Activated CD4-positive, alpha-beta memory T cell treated with anti-CD3 and anti-CD28 coated beads, Interleukin-2, amount 10 ng/mL, durations not matched to agents 7 days and 5 days (primary cell): ENCODE data around the gene KDSR. TPM values are rescaled to one million over a fixed set of nuclear protein-coding genes. Genes with fewer than 3 reads are reported as not detected.
A peak's percentile ranks its signal among the peaks of the same experiment; 100 is the strongest.

Source experiments
- CTCF ChIA-PET: fragments of 350-600 bp; sonication (Branson Sonifier 250); formaldehyde crosslinking; loops from one replicate; lab custom pipeline; 2021; ENCODE audit warnings: antibody characterized with exemption, inconsistent platforms; lab: Charles Lee
- POLR2A ChIA-PET: fragments of 350-600 bp; sonication (Branson Sonifier 250); formaldehyde crosslinking; loops from one replicate; lab custom pipeline; 2021; ENCODE audit warnings: antibody characterized with exemption; lab: Charles Lee
- DNase-seq: peaks from one replicate; pipeline ENCODE4 v3.0.0-alpha.2; 2020
- H3K27ac Mint-ChIP-seq: one replicate; pipeline ENCODE4 v1.8.0; 2021; ENCODE audit warnings: mild to moderate bottlenecking, mixed read lengths
- H3K27me3 Mint-ChIP-seq: one replicate; pipeline ENCODE4 v1.8.0; 2021; ENCODE audit warnings: mixed read lengths
- H3K36me3 Mint-ChIP-seq: one replicate; pipeline ENCODE4 v1.8.0; 2021; ENCODE audit warnings: low read depth, mixed read lengths
- H3K4me1 Mint-ChIP-seq: one replicate; pipeline ENCODE4 v1.8.0; 2021; ENCODE audit warnings: mixed read lengths
- H3K4me3 Mint-ChIP-seq: one replicate; pipeline ENCODE4 v1.8.0; 2021; ENCODE audit warnings: mild to moderate bottlenecking, mixed read lengths
- H3K9me3 Mint-ChIP-seq: one replicate; pipeline ENCODE4 v1.8.0; 2021; ENCODE audit warnings: mixed read lengths
- total RNA-seq, 2 experiments: library from RNA; stranded (reverse); gene quantifications; one replicate each; pipeline ENCODE4 v1.2.3, GENCODE V29; 2021

KDSR gene
- total RNA-seq, 2 experiments from 2014 or later = 60.9 to 66.4 TPM

GRCh38 chr18:63387861-63388260, 20.9 kb upstream of the KDSR start:
- ChIA-PET CTCF (no interaction called here), POLR2A (no interaction called here)
- Mint-ChIP-seq H3K4me3 (no peak overlapping the region), H3K27me3 (no peaks in the 10 kb centered on the region), H3K36me3 (peaks cover 45% of the 10 kb centered on the region), H3K9me3 (no peaks in the 10 kb centered on the region), H3K27ac (no peak overlapping the region), H3K4me1 (no peaks in the 10 kb centered on the region)
- DNase-seq = no peak

- no peaks in the 10 kb centered on the region for H3K9me3 Mint-ChIP-seq
- DNase-seq = no peak
- H3K4me1 Mint-ChIP-seq = peaks cover 19% of the 10 kb centered on the region
- H3K36me3 Mint-ChIP-seq = peaks cover 26% of the 10 kb centered on the region
- CTCF ChIA-PET = no interaction called here
- H3K4me3 Mint-ChIP-seq = no peak overlapping the region
- H3K27me3 Mint-ChIP-seq = no peaks in the 10 kb centered on the region
- POLR2A ChIA-PET = interaction anchor here (1.0 to 1.8 kb wide), 4 partner anchors 12 to 28 kb away, joined by 3 to 7 read pairs (median 4); partner anchors contain the start of gene KDSR
- H3K27ac Mint-ChIP-seq = no peak overlapping the region
Observed at GRCh38 chr18:63382843-63383242, 15.8 kb upstream of the KDSR start.

DNA sequence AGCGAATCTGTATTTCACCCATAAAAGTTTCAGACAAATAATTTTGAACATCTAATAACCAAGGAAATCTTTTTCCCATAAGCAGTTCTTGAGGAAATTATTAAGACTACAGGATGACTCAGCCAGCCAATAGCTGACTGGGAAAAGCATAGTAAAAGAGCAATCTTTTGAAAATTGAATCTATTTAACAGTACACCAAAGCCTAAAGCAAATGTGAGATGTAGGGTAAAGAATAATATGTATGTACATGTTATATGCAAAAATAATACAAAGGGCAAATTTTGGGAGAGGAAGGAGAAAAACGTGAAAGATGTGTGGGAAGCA, 12.6 kb upstream of the KDSR start:
- Mint-ChIP-seq H3K27me3 (no peaks in the 10 kb centered on the region), H3K4me3 (no peak overlapping the region), H3K9me3 (no peaks in the 10 kb centered on the region), H3K36me3 (peaks cover 9% of the 10 kb centered on the region), H3K4me1 (peaks cover 28% of the 10 kb centered on the region), H3K27ac (no peak overlapping the region)
- CTCF ChIA-PET = no interaction called here
- no peak for DNase-seq
- POLR2A ChIA-PET = no interaction called here

DNA sequence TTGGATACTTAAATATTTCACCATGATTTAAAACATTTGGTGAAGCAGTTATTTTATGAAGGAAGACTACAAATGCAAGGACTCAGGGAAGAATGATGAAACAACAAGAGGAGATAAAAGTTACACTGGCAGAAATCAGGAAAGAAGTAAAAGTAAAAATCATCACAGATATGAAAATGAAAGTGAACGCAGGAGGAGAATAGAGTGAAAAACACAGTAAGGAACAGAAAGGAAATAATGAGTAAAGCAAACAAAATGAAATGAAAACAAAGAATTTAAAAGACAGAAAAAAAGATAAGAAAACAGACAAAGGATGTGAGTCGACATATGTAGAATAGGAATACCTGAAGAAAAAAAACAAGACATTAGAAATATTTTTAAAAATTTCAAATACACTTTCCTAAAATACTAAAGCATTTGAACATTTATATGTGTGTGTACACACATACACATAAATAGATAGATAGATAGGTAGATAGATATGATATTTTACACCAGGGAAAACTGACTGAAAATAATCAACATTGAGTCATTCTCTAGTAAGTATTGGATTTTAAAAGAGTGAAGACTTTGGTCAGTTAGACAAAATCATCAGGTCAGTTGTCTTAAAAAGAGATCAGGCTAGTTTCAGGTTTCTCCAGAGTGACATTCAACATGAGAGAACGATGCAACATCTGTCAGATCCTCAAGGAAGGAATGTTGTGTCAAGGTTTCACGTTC, 12.1 kb upstream of the KDSR start:
- CTCF ChIA-PET = no interaction called here
- H3K36me3 Mint-ChIP-seq = peaks cover 9% of the 10 kb centered on the region
- peaks cover 28% of the 10 kb centered on the region for H3K4me1 Mint-ChIP-seq
- H3K27ac Mint-ChIP-seq = peak overlapping the region; percentile 56
- H3K9me3 Mint-ChIP-seq = no peaks in the 10 kb centered on the region
- POLR2A ChIA-PET = interaction anchor here (1.1 kb wide), 1 partner anchor 13 kb away, joined by 6 read pairs; no protein-coding TSS in a partner anchor
- DNase-seq = no peak
- H3K27me3 Mint-ChIP-seq = no peaks in the 10 kb centered on the region
- H3K4me3 Mint-ChIP-seq = peak overlapping the region; percentile 53

GRCh38 chr18:63377275-63377980, 10.4 kb upstream of the KDSR start:
- Mint-ChIP-seq H3K4me3 (no peak overlapping the region), H3K4me1 (peaks cover 28% of the 10 kb centered on the region), H3K27me3 (no peaks in the 10 kb centered on the region), H3K9me3 (no peaks in the 10 kb centered on the region), H3K36me3 (no peaks in the 10 kb centered on the region), H3K27ac (no peak overlapping the region)
- ChIA-PET CTCF (no interaction called here), POLR2A (interaction anchor here (0.6 to 1.2 kb wide), 4 partner anchors 10 to 239 kb away, joined by 3 to 6 read pairs (median 4); no protein-coding TSS in a partner anchor)
- no peak for DNase-seq

DNA sequence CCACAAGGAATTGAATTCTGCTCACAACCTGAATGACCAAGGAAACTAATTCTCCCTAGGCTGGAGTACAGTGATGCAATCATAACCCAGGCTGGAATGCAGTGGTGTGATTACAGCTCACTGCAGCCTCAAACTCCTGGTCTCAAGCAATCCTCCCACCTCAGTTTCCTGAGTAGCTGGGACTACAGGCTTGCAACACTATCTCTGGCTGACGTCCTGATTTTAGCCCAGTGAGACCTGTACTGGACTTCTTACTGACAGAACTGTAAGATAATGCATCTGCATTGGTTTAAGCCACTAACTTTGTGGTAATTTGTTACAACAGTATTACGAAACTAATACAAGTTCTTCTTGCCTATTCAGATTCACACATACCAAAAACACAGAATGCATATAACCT, 9.5 kb upstream of the KDSR start:
- no peaks in the 10 kb centered on the region for H3K27me3 Mint-ChIP-seq
- H3K36me3 Mint-ChIP-seq = no peaks in the 10 kb centered on the region
- ChIA-PET CTCF (no interaction called here), POLR2A (interaction anchor here (0.8 kb wide), 1 partner anchor 15 kb away, joined by 3 read pairs; no protein-coding TSS in a partner anchor)
- peaks cover 28% of the 10 kb centered on the region for H3K4me1 Mint-ChIP-seq
- no peak for DNase-seq
- no peak overlapping the region for H3K4me3 Mint-ChIP-seq
- H3K9me3 Mint-ChIP-seq = no peaks in the 10 kb centered on the region
- no peak overlapping the region for H3K27ac Mint-ChIP-seq

GRCh38 chr18:63374540-63374939, 7.5 kb upstream of the KDSR start:
- DNase-seq = no peak
- Mint-ChIP-seq H3K36me3 (peaks cover 2% of the 10 kb centered on the region), H3K4me1 (peaks cover 21% of the 10 kb centered on the region), H3K4me3 (no peak overlapping the region), H3K27me3 (no peaks in the 10 kb centered on the region), H3K9me3 (peaks cover 4% of the 10 kb centered on the region), H3K27ac (no peak overlapping the region)
- POLR2A ChIA-PET = interaction anchor here (1.4 kb wide), 1 partner anchor 43 kb away, joined by 3 read pairs; no protein-coding TSS in a partner anchor
- CTCF ChIA-PET = interaction anchor here (0.7 kb wide), 1 partner anchor 70 kb away, joined by 5 read pairs; no protein-coding TSS in a partner anchor

DNA sequence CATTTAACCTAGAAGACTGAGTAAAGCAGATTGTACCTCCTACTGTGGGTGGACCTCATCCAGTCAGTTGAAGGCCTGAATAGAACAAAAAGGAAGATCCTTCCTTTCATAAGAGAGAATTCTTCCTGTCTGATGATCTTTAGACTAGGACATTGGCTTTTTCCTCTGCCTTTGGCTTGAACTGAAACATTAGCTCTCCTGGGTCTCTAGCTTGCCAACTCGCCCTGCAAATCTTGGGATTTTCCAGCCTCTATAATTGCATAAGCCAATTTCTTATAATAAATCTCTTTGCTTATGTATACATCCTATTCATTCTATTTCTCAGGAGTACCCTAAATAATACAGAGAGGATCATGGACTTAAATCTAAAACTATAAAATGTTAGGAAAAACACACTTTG, 6.2 kb upstream of the KDSR start:
- no peak for DNase-seq
- Mint-ChIP-seq H3K27me3 (no peaks in the 10 kb centered on the region), H3K9me3 (peaks cover 16% of the 10 kb centered on the region), H3K36me3 (peaks cover 14% of the 10 kb centered on the region), H3K27ac (no peak overlapping the region), H3K4me1 (peaks cover 17% of the 10 kb centered on the region), H3K4me3 (no peak overlapping the region)
- ChIA-PET CTCF (no interaction called here), POLR2A (no interaction called here)

GRCh38 chr18:63368611-63369010, 1.6 kb upstream of the KDSR start:
- Mint-ChIP-seq H3K27me3 (no peaks in the 10 kb centered on the region), H3K4me1 (peaks cover 39% of the 10 kb centered on the region), H3K36me3 (peaks cover 23% of the 10 kb centered on the region), H3K4me3 (peak overlapping the region; percentile 92), H3K9me3 (peaks cover 20% of the 10 kb centered on the region), H3K27ac (no peak overlapping the region)
- ChIA-PET POLR2A (interaction anchor here (1.0 to 2.1 kb wide), 4 partner anchors 13 to 54 kb away, joined by 3 to 10 read pairs (median 7); partner anchors contain the start of gene VPS4B), CTCF (interaction anchor here (1.0 kb wide), 1 partner anchor 352 kb away, joined by 3 read pairs; no protein-coding TSS in a partner anchor)
- DNase-seq = no peak

GRCh38 chr18:63366213-63367052, 573 bp downstream of the KDSR start:
- H3K36me3 Mint-ChIP-seq = peaks cover 37% of the 10 kb centered on the region
- H3K27me3 Mint-ChIP-seq = no peaks in the 10 kb centered on the region
- H3K4me3 Mint-ChIP-seq = peak overlapping the region; percentile 92
- peak overlapping the region; percentile 76 for H3K27ac Mint-ChIP-seq
- POLR2A ChIA-PET = interaction anchor here (0.8 to 3.7 kb wide), 23 partner anchors 9 to 861 kb away, joined by 3 to 49 read pairs (median 3); partner anchors contain the start of gene VPS4B
- H3K4me1 Mint-ChIP-seq = peaks cover 52% of the 10 kb centered on the region
- H3K9me3 Mint-ChIP-seq = peaks cover 20% of the 10 kb centered on the region
- CTCF ChIA-PET = interaction anchor here (0.7 to 2.1 kb wide), 9 partner anchors 26 to 75 kb away, joined by 3 to 15 read pairs (median 4); no protein-coding TSS in a partner anchor
- DNase-seq = peak; percentile 80

DNA sequence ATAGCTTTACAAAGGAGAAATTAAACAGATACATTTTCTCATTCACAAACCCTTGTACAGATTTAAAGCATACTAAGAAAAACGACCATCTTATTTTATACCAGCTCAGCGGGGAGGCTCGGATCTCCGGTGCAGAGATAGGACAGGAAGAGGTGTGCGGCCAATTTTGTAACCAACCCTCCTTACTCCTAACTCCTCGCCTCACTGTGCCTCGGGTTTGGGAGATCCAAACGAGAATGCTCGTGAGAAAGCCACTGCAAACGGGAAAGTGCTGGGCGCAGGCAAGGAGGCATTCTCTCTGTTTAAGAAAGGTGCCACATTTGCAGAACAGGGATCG, 1.2 kb downstream of the KDSR start:
- H3K27ac Mint-ChIP-seq = peak overlapping the region; percentile 76
- peak; percentile 33 for DNase-seq
- H3K4me3 Mint-ChIP-seq = peak overlapping the region; percentile 92
- ChIA-PET POLR2A (interaction anchor here (0.8 to 3.7 kb wide), 21 partner anchors 9 to 861 kb away, joined by 3 to 49 read pairs (median 3); partner anchors contain the start of gene VPS4B), CTCF (interaction anchor here (0.7 to 2.1 kb wide), 10 partner anchors 11 to 75 kb away, joined by 3 to 15 read pairs (median 4); no protein-coding TSS in a partner anchor)
- H3K27me3 Mint-ChIP-seq = no peaks in the 10 kb centered on the region
- H3K4me1 Mint-ChIP-seq = peaks cover 52% of the 10 kb centered on the region
- peaks cover 37% of the 10 kb centered on the region for H3K36me3 Mint-ChIP-seq
- peaks cover 20% of the 10 kb centered on the region for H3K9me3 Mint-ChIP-seq

- Mint-ChIP-seq H3K27ac (peak overlapping the region; percentile 6), H3K4me3 (peak overlapping the region; percentile 0), H3K27me3 (no peaks in the 10 kb centered on the region), H3K9me3 (peaks cover 11% of the 10 kb centered on the region), H3K36me3 (peaks cover 43% of the 10 kb centered on the region), H3K4me1 (peaks cover 51% of the 10 kb centered on the region)
- ChIA-PET POLR2A (interaction anchor here (0.7 to 3.7 kb wide), 11 partner anchors 9 to 209 kb away, joined by 3 to 49 read pairs (median 3); partner anchors contain the start of gene VPS4B), CTCF (interaction anchor here (0.7 to 1.5 kb wide), 5 partner anchors 14 to 154 kb away, joined by 3 to 9 read pairs (median 4); no protein-coding TSS in a partner anchor)
- peak; percentile 65 for DNase-seq
Observed at GRCh38 chr18:63363951-63364350, 3.1 kb downstream of the KDSR start.
